ENCODE measurements around the gene STOML1. TPM values are rescaled to one million over a fixed set of nuclear protein-coding genes. Genes with fewer than 3 reads are reported as not detected.
A peak's percentile ranks its signal among the peaks of the same experiment; 100 is the strongest.

STOML1 gene
- total and polyA plus RNA-seq, 2 donors, result 13.0 to 19.1 TPM

DNA sequence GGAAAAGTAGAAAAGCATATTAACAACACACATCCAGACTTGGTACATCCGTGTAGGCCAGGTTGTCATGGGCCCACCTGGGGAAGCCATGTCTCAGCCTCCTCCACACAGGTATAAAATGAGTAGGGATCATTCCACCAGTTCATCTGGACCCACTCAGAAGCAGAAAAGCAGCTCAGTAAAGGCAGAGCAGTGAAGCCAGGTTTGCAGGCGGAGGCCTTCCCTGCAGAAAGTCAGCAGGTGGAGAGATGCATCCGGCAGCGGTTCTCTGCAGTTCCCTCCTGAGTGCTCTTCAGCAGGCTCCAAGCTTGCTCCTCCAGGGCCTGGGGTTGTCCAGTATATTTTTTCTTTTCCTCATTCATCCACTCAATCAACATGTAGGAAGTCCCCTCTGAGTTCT, 43.7 kb downstream of the STOML1 start:
- Histone ChIP-seq H3K4me1 (ENCODE audit: control insufficient read depth in 2 of 2, insufficient read depth in 2 of 2, low read length in 2 of 2) (peaks cover 35 to 57% of the 10 kb centered on the region in 2 donors), H3K4me3 (ENCODE audit: low read length in 2 of 2) (no peak overlapping the region), H3K27me3 (ENCODE audit: control insufficient read depth in 2 of 2, insufficient read depth in 1 of 2, low read length in 1 of 2) (no peaks in the 10 kb centered on the region), H3K9me3 (ENCODE audit: control insufficient read depth in 2 of 2, insufficient read depth in 1 of 2, low read length in 1 of 2) (peaks cover 0 to 4% of the 10 kb centered on the region in 2 donors), H3K27ac (ENCODE audit: low read depth in 1 of 2, low read length in 1 of 2) (no peak overlapping the region), H3K36me3 (ENCODE audit: control insufficient read depth in 2 of 2, insufficient read depth in 2 of 2, low read length in 1 of 2) (no peaks in the 10 kb centered on the region)
- no peak for DNase-seq (ENCODE audit: low read depth in 6 of 9, low spot score in 9 of 9)
- WGBS, result 97% methylated on average over 4 of the region's 4 CpGs

DNA sequence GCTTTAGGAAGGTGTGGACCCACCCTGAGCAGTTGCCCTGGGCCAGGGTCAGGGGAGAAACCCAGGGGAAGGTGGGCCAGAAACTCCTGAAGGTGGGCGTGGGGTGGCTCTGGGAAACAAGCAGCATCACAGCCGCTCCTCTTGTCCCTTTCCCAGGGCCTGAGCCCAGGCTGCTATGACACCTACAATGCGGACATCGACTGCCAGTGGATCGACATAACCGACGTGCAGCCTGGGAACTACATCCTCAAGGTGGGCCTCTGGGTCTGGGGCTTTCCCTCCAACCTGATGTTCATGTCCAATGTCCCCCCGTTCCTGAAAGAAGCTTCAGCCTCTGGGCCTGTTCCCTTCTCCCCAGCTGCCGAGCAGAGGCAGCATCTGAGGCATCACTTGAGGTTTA, 44.4 kb downstream of the STOML1 start:
- Histone ChIP-seq H3K4me1 (ENCODE audit: control insufficient read depth in 2 of 2, insufficient read depth in 2 of 2, low read length in 2 of 2) (peaks cover 35 to 56% of the 10 kb centered on the region in 2 donors), H3K27ac (ENCODE audit: low read depth in 1 of 2, low read length in 1 of 2) (no peak overlapping the region), H3K36me3 (ENCODE audit: control insufficient read depth in 2 of 2, insufficient read depth in 2 of 2, low read length in 1 of 2) (no peaks in the 10 kb centered on the region), H3K27me3 (ENCODE audit: control insufficient read depth in 2 of 2, insufficient read depth in 1 of 2, low read length in 1 of 2) (no peaks in the 10 kb centered on the region), H3K9me3 (ENCODE audit: control insufficient read depth in 2 of 2, insufficient read depth in 1 of 2, low read length in 1 of 2) (peaks cover 0 to 4% of the 10 kb centered on the region in 2 donors), H3K4me3 (ENCODE audit: low read length in 2 of 2) (no peak overlapping the region)
- WGBS, result 98% methylated on average over 9 of the region's 9 CpGs
- DNase-seq (ENCODE audit: low read depth in 6 of 9, low spot score in 9 of 9), result no peak

DNA sequence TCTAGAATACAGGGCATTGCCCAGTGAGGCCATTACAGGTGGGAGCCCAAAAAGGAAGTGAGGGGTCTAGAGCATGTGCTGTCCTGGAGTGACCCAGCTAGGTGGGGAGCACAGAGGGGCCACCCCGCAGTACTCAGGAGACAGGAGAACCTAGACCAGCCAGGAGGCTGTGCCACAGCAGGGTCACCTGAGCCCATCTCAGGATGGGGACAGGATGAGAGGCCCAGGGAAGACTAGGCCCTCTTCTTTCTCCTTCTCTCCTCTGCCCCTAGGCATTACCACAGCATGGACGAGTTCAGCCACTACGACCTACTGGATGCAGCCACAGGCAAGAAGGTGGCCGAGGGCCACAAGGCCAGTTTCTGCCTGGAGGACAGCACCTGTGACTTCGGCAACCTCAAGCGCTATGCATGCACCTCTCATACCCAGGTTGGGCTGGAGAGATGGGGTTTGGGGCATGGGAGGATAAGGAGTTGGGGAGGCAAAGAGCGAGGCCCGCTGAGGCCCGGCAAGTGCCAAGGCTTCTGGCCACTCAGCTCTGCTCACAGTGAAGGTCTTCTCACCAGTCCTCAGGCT, 45.2 kb downstream of the STOML1 start:
- H3K27ac ChIP-seq (ENCODE audit: low read depth in 1 of 2, low read length in 1 of 2), result peak overlapping the region in 1 of 2 donors; percentile 78
- no peaks in the 10 kb centered on the region for H3K27me3 ChIP-seq (ENCODE audit: control insufficient read depth in 2 of 2, insufficient read depth in 1 of 2, low read length in 1 of 2)
- 97% methylated on average over 9 of the region's 9 CpGs for WGBS
- H3K9me3 ChIP-seq (ENCODE audit: control insufficient read depth in 2 of 2, insufficient read depth in 1 of 2, low read length in 1 of 2), result peaks cover 0 to 4% of the 10 kb centered on the region in 2 donors
- no peak for DNase-seq (ENCODE audit: low read depth in 6 of 9, low spot score in 9 of 9)
- no peak overlapping the region for H3K4me3 ChIP-seq (ENCODE audit: low read length in 2 of 2)
- peaks cover 33 to 56% of the 10 kb centered on the region in 2 donors for H3K4me1 ChIP-seq (ENCODE audit: control insufficient read depth in 2 of 2, insufficient read depth in 2 of 2, low read length in 2 of 2)
- no peaks in the 10 kb centered on the region for H3K36me3 ChIP-seq (ENCODE audit: control insufficient read depth in 2 of 2, insufficient read depth in 2 of 2, low read length in 1 of 2)

DNA sequence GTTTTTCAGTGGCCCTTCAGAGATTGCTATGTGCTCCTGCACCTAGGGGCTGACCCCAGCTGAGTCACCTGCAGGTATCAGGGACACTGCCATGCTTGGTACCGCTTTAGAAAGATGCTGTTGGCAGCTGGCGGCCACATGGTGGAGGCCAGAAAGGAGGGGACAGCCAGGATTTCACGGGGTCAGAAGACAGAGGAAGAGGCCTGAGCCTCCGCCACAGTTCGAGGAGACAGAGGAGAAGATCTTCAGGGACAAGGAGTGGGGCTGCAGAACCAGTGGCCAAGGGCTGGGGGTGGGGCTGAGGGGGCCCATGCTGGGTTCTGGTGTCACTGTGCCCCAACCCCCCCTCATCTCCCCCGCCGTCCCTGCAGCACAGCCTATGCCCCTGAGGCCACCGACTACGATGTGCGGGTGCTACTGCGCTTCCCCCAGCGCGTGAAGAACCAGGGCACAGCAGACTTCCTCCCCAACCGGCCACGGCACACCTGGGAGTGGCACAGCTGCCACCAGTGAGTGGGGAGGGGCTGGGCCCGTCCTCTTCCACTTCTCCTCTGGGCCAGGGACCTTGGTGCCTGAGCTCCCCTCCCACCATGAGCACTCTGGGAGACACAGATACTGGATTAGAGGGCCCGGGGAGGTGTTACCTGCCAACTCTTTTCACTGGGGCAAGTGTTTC, 45.9 kb downstream of the STOML1 start:
- Histone ChIP-seq H3K9me3 (ENCODE audit: control insufficient read depth in 2 of 2, insufficient read depth in 1 of 2, low read length in 1 of 2) (peaks cover 0 to 4% of the 10 kb centered on the region in 2 donors), H3K27me3 (ENCODE audit: control insufficient read depth in 2 of 2, insufficient read depth in 1 of 2, low read length in 1 of 2) (no peaks in the 10 kb centered on the region), H3K4me3 (ENCODE audit: low read length in 2 of 2) (no peak overlapping the region), H3K27ac (ENCODE audit: low read depth in 1 of 2, low read length in 1 of 2) (peak overlapping the region in 1 of 2 donors; percentile 78), H3K4me1 (ENCODE audit: control insufficient read depth in 2 of 2, insufficient read depth in 2 of 2, low read length in 2 of 2) (peaks cover 27 to 52% of the 10 kb centered on the region in 2 donors), H3K36me3 (ENCODE audit: control insufficient read depth in 2 of 2, insufficient read depth in 2 of 2, low read length in 1 of 2) (no peaks in the 10 kb centered on the region)
- 23% methylated on average over 17 of the region's 17 CpGs for WGBS
- DNase-seq (ENCODE audit: low read depth in 6 of 9, low spot score in 9 of 9), result peak in 6 of 9 donors; percentile 44 to 87 (median 70)

DNA sequence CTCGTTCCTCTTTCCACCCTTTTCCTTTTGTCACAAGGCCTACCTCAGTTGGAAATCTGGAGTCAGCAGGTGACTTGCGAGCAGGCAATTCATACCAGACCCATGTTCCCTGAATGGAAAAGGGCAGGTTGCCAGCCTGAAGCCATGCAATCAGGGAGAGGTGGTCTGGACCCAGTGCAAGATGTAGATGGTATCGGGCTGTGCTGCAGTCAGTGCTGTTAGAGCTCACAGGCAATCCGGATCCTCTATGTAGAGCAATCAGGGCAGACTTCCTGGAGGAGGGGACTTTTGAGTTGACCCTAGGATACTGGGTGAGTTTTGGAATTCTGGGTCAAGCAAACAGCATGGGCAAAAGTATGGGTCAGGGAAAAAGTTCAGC, 47.0 kb downstream of the STOML1 start:
- H3K4me3 ChIP-seq (ENCODE audit: low read length in 2 of 2), result no peak overlapping the region
- H3K27ac ChIP-seq (ENCODE audit: low read depth in 1 of 2, low read length in 1 of 2), result peak overlapping the region in 1 of 2 donors; percentile 65
- WGBS, result 81% methylated on average over 4 of the region's 4 CpGs
- DNase-seq (ENCODE audit: low read depth in 6 of 9, low spot score in 9 of 9), result no peak
- H3K36me3 ChIP-seq (ENCODE audit: control insufficient read depth in 2 of 2, insufficient read depth in 2 of 2, low read length in 1 of 2), result no peaks in the 10 kb centered on the region
- H3K4me1 ChIP-seq (ENCODE audit: control insufficient read depth in 2 of 2, insufficient read depth in 2 of 2, low read length in 2 of 2), result peaks cover 25 to 48% of the 10 kb centered on the region in 2 donors
- no peaks in the 10 kb centered on the region for H3K27me3 ChIP-seq (ENCODE audit: control insufficient read depth in 2 of 2, insufficient read depth in 1 of 2, low read length in 1 of 2)
- peaks cover 0 to 4% of the 10 kb centered on the region in 2 donors for H3K9me3 ChIP-seq (ENCODE audit: control insufficient read depth in 2 of 2, insufficient read depth in 1 of 2, low read length in 1 of 2)

DNA sequence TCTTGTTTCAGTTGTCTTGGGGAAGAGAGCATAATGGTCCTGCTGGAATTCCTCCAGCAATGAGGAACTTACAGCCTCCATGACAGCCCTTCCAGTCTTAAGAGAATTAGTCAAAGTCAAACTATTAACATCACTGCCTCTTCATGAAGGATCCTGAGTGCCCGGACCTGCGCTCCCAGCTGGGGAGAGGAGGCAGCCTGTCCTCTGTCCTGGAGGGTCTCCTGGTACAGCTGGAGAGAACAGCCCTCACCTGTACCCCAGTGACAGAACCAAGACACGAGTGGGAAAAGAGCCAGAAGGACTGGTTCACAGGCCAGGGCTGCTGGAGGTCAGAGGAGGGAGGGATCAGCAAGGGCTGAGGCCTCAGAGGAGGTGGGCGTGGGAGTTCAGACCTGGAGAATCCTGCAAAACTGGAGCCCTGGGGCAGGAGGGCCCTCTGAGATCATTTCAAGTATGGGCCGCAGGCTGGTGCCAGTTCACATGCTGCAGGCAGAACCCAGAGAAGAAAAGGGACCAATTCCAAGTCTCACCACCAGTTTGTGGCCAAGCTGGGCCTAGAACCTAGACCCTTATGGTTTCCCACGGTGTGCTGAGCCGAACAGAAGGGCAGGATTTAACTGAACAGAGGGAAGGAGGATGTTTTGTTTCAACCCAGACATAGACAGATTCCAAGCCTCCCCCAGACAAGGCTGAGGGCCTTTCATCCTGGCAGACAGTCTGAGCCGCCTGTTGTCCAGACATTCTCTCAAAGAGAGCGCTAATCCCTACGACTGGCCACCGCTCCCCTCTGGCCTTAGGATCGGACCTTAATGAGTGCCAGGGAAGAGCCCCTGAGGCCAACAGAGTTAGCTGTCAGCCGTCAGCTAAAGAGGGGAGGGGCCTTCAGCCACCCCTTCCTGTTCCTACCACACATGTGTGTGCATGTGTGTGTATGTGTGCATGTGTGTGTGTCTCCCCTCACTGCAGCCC, 47.6 kb downstream of the STOML1 start:
- WGBS, result 78% methylated on average over 13 of the region's 13 CpGs
- Histone ChIP-seq H3K27ac (ENCODE audit: low read depth in 1 of 2, low read length in 1 of 2) (peak overlapping the region in 1 of 2 donors; percentile 65), H3K4me1 (ENCODE audit: control insufficient read depth in 2 of 2, insufficient read depth in 2 of 2, low read length in 2 of 2) (peaks cover 25 to 48% of the 10 kb centered on the region in 2 donors), H3K27me3 (ENCODE audit: control insufficient read depth in 2 of 2, insufficient read depth in 1 of 2, low read length in 1 of 2) (no peaks in the 10 kb centered on the region), H3K4me3 (ENCODE audit: low read length in 2 of 2) (no peak overlapping the region), H3K9me3 (ENCODE audit: control insufficient read depth in 2 of 2, insufficient read depth in 1 of 2, low read length in 1 of 2) (peaks cover 0 to 4% of the 10 kb centered on the region in 2 donors), H3K36me3 (ENCODE audit: control insufficient read depth in 2 of 2, insufficient read depth in 2 of 2, low read length in 1 of 2) (no peaks in the 10 kb centered on the region)
- peak in 3 of 9 donors; percentile 45 to 77 (median 62) for DNase-seq (ENCODE audit: low read depth in 6 of 9, low spot score in 9 of 9)

DNA sequence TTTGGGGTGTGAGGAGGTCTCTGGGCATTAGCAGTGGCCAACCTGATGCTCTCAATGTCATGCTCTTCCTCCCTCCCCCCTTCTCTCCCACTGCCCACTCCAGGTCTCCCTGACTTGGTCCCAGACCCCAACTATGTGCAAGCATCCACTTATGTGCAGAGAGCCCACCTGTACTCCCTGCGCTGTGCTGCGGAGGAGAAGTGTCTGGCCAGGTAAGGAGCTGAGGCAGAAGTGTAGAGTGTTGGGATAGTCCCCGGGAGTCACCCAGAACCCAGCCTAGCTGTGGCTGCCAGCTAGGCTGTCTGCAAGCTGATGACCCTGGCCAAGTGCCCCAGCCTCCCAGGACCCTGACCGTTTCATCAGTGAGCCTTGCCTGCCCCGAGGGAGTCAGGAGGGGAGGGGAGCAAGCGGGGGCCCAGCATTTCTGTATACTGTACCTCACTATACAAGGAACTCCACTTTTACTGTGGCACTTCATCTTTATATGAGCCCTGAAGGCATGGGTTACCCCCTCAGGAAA, 49.3 kb downstream of the STOML1 start:
- no peaks in the 10 kb centered on the region for H3K27me3 ChIP-seq (ENCODE audit: control insufficient read depth in 2 of 2, insufficient read depth in 1 of 2, low read length in 1 of 2)
- H3K4me1 ChIP-seq (ENCODE audit: control insufficient read depth in 2 of 2, insufficient read depth in 2 of 2, low read length in 2 of 2), result peaks cover 25 to 48% of the 10 kb centered on the region in 2 donors
- 98% methylated on average over 6 of the region's 6 CpGs for WGBS
- peaks cover 0 to 4% of the 10 kb centered on the region in 2 donors for H3K9me3 ChIP-seq (ENCODE audit: control insufficient read depth in 2 of 2, insufficient read depth in 1 of 2, low read length in 1 of 2)
- no peak overlapping the region for H3K27ac ChIP-seq (ENCODE audit: low read depth in 1 of 2, low read length in 1 of 2)
- no peak overlapping the region for H3K4me3 ChIP-seq (ENCODE audit: low read length in 2 of 2)
- DNase-seq (ENCODE audit: low read depth in 6 of 9, low spot score in 9 of 9), result no peak
- no peaks in the 10 kb centered on the region for H3K36me3 ChIP-seq (ENCODE audit: control insufficient read depth in 2 of 2, insufficient read depth in 2 of 2, low read length in 1 of 2)

DNA sequence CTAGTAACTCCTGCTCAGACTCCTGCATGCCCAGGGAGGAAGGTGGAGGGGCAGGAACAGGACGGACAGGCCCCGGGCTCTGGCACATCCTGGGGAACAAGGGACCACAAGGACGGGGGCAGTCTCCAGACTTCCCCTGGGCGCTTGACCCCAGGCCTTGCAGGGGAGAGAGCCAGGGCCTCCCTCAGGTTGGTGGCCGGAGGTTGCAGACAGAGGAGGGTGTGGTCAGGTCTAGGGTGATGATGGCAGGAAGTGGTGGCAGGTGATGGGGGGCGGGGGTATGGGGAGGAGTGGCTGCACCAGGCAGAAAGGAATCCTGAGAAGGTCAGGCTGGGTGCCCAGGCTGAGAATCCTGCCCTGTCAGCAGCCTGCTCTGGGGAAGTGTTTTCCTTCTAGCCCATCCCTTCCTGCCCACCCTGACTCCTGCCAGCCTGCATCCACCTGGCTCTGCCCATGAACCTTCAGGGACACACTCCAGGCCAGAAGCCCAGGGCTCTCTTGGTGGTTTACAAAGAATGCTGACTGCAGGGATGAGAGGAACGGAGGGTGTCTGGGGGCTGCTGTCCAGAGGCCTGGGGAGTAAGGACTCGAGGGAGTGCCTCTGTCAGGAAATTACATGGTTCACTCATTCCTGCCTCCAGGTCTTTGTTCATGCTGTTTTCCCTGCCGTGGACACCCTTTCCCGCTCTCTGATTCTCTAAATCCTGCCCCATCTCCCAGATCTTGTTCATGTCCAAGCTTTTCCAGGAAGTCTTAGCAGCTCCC, 50.0 kb downstream of the STOML1 start:
- H3K4me1 ChIP-seq (ENCODE audit: control insufficient read depth in 2 of 2, insufficient read depth in 2 of 2, low read length in 2 of 2), result peaks cover 21 to 43% of the 10 kb centered on the region in 2 donors
- H3K9me3 ChIP-seq (ENCODE audit: control insufficient read depth in 2 of 2, insufficient read depth in 1 of 2, low read length in 1 of 2), result peaks cover 0 to 4% of the 10 kb centered on the region in 2 donors
- H3K27ac ChIP-seq (ENCODE audit: low read depth in 1 of 2, low read length in 1 of 2), result no peak overlapping the region
- 76% methylated on average over 10 of the region's 10 CpGs for WGBS
- H3K4me3 ChIP-seq (ENCODE audit: low read length in 2 of 2), result no peak overlapping the region
- H3K36me3 ChIP-seq (ENCODE audit: control insufficient read depth in 2 of 2, insufficient read depth in 2 of 2, low read length in 1 of 2), result no peaks in the 10 kb centered on the region
- DNase-seq (ENCODE audit: low read depth in 6 of 9, low spot score in 9 of 9), result no peak
- H3K27me3 ChIP-seq (ENCODE audit: control insufficient read depth in 2 of 2, insufficient read depth in 1 of 2, low read length in 1 of 2), result no peaks in the 10 kb centered on the region

All from thymus (tissue), 11 donors.